ENCODE measurements around the gene ESPL1. TPM values are rescaled to one million over a fixed set of nuclear protein-coding genes. Genes with fewer than 3 reads are reported as not detected.

ESPL1 gene
- total and polyA plus RNA-seq, 2 of the 13 experiments (the other 11 are each of a cell fraction or from before 2014, with no cell fraction given) = 5.8 to 11.5 TPM

DNA sequence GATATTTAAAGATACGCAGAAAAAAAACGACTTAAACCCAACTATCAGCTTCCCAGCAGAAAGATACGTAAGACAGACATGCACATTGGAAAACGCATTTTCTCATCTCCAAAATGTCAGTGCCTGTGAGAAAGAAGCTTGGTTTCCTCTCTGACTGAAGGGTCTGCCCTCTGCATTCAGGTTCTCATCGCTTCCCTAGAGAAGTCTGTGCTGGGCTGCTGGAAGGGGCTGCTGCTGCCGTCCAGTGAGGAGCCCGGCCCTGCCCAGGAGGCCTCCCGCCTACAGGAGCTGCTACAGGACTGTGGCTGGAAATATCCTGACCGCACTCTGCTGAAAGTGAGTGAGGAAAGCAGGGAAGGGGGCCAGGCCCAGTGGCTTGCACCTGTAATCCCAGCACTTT, 22.6 kb downstream of the ESPL1 start:
- BruUV-seq (replicated peaks) = no TSS peak
- H3K4me2 ChIP-seq (ENCODE audit: low read depth, low read length) = no peak overlapping the region
- H3K27me3 ChIP-seq (ENCODE audit: control insufficient read depth in 1 of 2, insufficient read depth in 2 of 2, low read length in 2 of 2) = peaks cover 0 to under 1% of the 10 kb centered on the region in 2 experiments; a peak in 1 of 5 replicates
- intact Hi-C loops (cut with micrococcal nuclease; ENCODE audit: unreplicated experiment) (no loop called here), in situ Hi-C loops (cut with HindIII; ENCODE audit: extremely low pct_ligation_motif_present, low pct_unique_long_range_greater_than_20kb) (no loop called here)
- ATAC-seq (no peak), FAIRE-seq (no peak), DNase-seq (ENCODE audit: low spot score) (no peak)
- CTCF ChIA-PET (ENCODE audit: low intra/inter-chr PET ratio, low total read pairs) = no interaction called here
- no peak overlapping the region for H3K27ac ChIP-seq (ENCODE audit: extremely low read length, insufficient read depth, low read length)
- POLR2A ChIA-PET = no interaction called here
- H3K36me3 ChIP-seq (replicated peaks in 1 of 2; ENCODE audit: control insufficient read depth in 1 of 2, insufficient read depth in 2 of 2, low read length in 2 of 2) = peaks cover 15 to 48% of the 10 kb centered on the region in 2 experiments
- no peaks in the 10 kb centered on the region for H3K9me3 ChIP-seq (ENCODE audit: low read length)
- peaks cover 3% of the 10 kb centered on the region for H3K79me2 ChIP-seq (ENCODE audit: insufficient read depth, low read length)
- no peak overlapping the region for H3K4me3 ChIP-seq (replicated peaks in 1 of 3; ENCODE audit: insufficient read depth in 1 of 3, low read depth in 2 of 3, low read length in 3 of 3)
- peaks cover 6% of the 10 kb centered on the region for H3K4me1 ChIP-seq (ENCODE audit: insufficient read depth, low read length)
- TF ChIP-seq HOXA9 (CRISPR knock-in tag; IDR thresholded peaks at IDR 0.05; ENCODE audit: borderline replicate concordance) = no peak
- no peak for TF ChIP-seq ZNF619 (CRISPR knock-in tag; IDR thresholded peaks at IDR 0.05)
- TF ChIP-seq PITX1 (CRISPR knock-in tag; IDR thresholded peaks at IDR 0.05) = no peak
- TF ChIP-seq, protein P1, sequence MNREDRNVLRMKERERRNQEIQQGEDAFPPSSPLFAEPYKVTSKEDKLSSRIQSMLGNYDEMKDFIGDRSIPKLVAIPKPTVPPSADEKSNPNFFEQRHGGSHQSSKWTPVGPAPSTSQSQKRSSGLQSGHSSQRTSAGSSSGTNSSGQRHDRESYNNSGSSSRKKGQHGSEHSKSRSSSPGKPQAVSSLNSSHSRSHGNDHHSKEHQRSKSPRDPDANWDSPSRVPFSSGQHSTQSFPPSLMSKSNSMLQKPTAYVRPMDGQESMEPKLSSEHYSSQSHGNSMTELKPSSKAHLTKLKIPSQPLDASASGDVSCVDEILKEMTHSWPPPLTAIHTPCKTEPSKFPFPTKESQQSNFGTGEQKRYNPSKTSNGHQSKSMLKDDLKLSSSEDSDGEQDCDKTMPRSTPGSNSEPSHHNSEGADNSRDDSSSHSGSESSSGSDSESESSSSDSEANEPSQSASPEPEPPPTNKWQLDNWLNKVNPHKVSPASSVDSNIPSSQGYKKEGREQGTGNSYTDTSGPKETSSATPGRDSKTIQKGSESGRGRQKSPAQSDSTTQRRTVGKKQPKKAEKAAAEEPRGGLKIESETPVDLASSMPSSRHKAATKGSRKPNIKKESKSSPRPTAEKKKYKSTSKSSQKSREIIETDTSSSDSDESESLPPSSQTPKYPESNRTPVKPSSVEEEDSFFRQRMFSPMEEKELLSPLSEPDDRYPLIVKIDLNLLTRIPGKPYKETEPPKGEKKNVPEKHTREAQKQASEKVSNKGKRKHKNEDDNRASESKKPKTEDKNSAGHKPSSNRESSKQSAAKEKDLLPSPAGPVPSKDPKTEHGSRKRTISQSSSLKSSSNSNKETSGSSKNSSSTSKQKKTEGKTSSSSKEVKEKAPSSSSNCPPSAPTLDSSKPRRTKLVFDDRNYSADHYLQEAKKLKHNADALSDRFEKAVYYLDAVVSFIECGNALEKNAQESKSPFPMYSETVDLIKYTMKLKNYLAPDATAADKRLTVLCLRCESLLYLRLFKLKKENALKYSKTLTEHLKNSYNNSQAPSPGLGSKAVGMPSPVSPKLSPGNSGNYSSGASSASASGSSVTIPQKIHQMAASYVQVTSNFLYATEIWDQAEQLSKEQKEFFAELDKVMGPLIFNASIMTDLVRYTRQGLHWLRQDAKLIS (CRISPR knock-in tag; IDR thresholded peaks at IDR 0.05) = no peak
- no peak for TF ChIP-seq ARID2 (CRISPR knock-in tag; IDR thresholded peaks at IDR 0.05; ENCODE audit: borderline replicate concordance)
- TF ChIP-seq HIVEP1 (CRISPR knock-in tag; IDR thresholded peaks at IDR 0.05) = no peak
- TF ChIP-seq ZNF841 (CRISPR knock-in tag; IDR thresholded peaks at IDR 0.05; ENCODE audit: borderline replicate concordance) = no peak
- TF ChIP-seq ZBTB42 (CRISPR knock-in tag; IDR thresholded peaks at IDR 0.05) = no peak
- TF ChIP-seq ZNF484 (CRISPR knock-in tag; IDR thresholded peaks at IDR 0.05; ENCODE audit: borderline replicate concordance, low read depth) = no peak
- TF ChIP-seq, protein P2, sequence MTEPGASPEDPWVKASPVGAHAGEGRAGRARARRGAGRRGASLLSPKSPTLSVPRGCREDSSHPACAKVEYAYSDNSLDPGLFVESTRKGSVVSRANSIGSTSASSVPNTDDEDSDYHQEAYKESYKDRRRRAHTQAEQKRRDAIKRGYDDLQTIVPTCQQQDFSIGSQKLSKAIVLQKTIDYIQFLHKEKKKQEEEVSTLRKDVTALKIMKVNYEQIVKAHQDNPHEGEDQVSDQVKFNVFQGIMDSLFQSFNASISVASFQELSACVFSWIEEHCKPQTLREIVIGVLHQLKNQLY (CRISPR knock-in tag; IDR thresholded peaks at IDR 0.05) = no peak
- H3K9ac ChIP-seq (ENCODE audit: insufficient read depth, low read depth, low read length) = no peak overlapping the region
- no peaks in the 10 kb centered on the region for H4K20me1 ChIP-seq (ENCODE audit: insufficient read depth, low read length)
- no peak overlapping the region for H2AFZ ChIP-seq (ENCODE audit: low read length)
- 91% methylated on average over 9 of the region's 9 CpGs for WGBS (ENCODE audit: low lambda C conversion rate)

Measured in HepG2 (cell line).